Sigmoid colon (tissue), 4 donors: Measurements from ENCODE around the gene ATOSB.

Experiments
- CTCF ChIP-seq, 4 experiments: fragments of 450-650 bp in 3 of 4; fragments of 200-600 bp in 1 of 4; IDR thresholded peaks; one replicate each; pipeline ENCODE4 v1.5.1; 2016 to 2019; ENCODE audit warnings: antibody characterized with exemption in 4 of 4, mild to moderate bottlenecking in 3 of 4, moderate library complexity in 2 of 4
- EP300 ChIP-seq, 4 donors: sonication (generic); formaldehyde crosslinking; IDR thresholded peaks; one replicate each; pipeline ENCODE4 v1.6.1; 2017; ENCODE audit warnings: antibody characterized with exemption in 4 of 4
- POLR2A ChIP-seq, 2 donors: fragments of 450-650 bp; IDR thresholded peaks; one replicate each; pipeline ENCODE4 v1.6.1; 2016; ENCODE audit warnings: antibody characterized with exemption in 2 of 2, mild to moderate bottlenecking in 2 of 2, moderate library complexity in 2 of 2
- POLR2AphosphoS5 ChIP-seq, 4 donors: sonication (generic); formaldehyde crosslinking; IDR thresholded peaks; one replicate each; pipeline ENCODE4 v1.6.1; 2017; ENCODE audit warnings: antibody characterized with exemption in 4 of 4

- TF ChIP-seq POLR2AphosphoS5 (IDR thresholded peaks at IDR 0.05) (no peak), POLR2A (IDR thresholded peaks at IDR 0.05) (no peak), CTCF (IDR thresholded peaks at IDR 0.05) (no peak), EP300 (IDR thresholded peaks at IDR 0.05) (no peak)
Observed at GRCh38 chr9:35102465-35102768, 13.2 kb downstream of the ATOSB start.
